ENCODE data around the gene PVR. TPM values are rescaled to one million over a fixed set of nuclear protein-coding genes. Genes with fewer than 3 reads are reported as not detected.

The PVR gene
- total and polyA plus RNA-seq, 10 of the 15 experiments (the other 5 are each of a cell fraction or from before 2014, with no cell fraction given) = 0.07 to 4.0 (median 1.9) TPM

- TF ChIP-seq USF2 (IDR thresholded peaks at IDR 0.05; ENCODE audit: borderline replicate concordance, low read depth, low read length) (no peak), SPI1 (IDR thresholded peaks at IDR 0.05; ENCODE audit: borderline replicate concordance, insufficient read depth, low read depth, low read length) (no peak), PAX8 (IDR thresholded peaks at IDR 0.05) (no peak), ZNF217 (IDR thresholded peaks at IDR 0.05) (no peak), TAF1 (IDR thresholded peaks at IDR 0.05; ENCODE audit: borderline replicate concordance, low read depth, low read length) (no peak), CBX5 (IDR thresholded peaks at IDR 0.05; ENCODE audit: low read depth) (no peak), PBX3 (IDR thresholded peaks at IDR 0.05; ENCODE audit: insufficient replicate concordance, low read depth, low read length) (no peak), MTA2 (IDR thresholded peaks at IDR 0.05; ENCODE audit: low read depth) (no peak), EGR1 (IDR thresholded peaks at IDR 0.05; ENCODE audit: borderline replicate concordance in 1 of 2, low read depth in 2 of 2, low read length in 2 of 2) (no peak), FOS (IDR thresholded peaks at IDR 0.05; ENCODE audit: borderline replicate concordance, extremely low read depth, insufficient read length) (no peak), RFX5 (IDR thresholded peaks at IDR 0.05; ENCODE audit: low read depth, low read length) (no peak), MAX (IDR thresholded peaks at IDR 0.05; ENCODE audit: low read depth, low read length) (no peak), E2F8 (IDR thresholded peaks at IDR 0.05; ENCODE audit: low read depth, partially characterized antibody) (no peak), BHLHE40 (IDR thresholded peaks at IDR 0.05; ENCODE audit: borderline replicate concordance in 1 of 2, low read depth in 2 of 2, low read length in 1 of 2) (no peak)
- FAIRE-seq (no peak), ATAC-seq (no peak), DNase-seq (ENCODE audit: low read depth, low spot score) (no peak)
- ChIA-PET RAD21 (ENCODE audit: unreplicated experiment) (interaction anchor here (0.6 to 1.0 kb wide), 2 partner anchors 61 to 74 kb away, joined by 3 read pairs; no protein-coding TSS in a partner anchor), POLR2A (no interaction called here), CTCF (no interaction called here), SMC1A (ENCODE audit: uncharacterized antibody, unreplicated experiment) (interaction anchor here (1.6 kb wide), 1 partner anchor 40 kb away, joined by 3 read pairs; no protein-coding TSS in a partner anchor)
- Histone ChIP-seq H3K36me3 (ENCODE audit: control insufficient read depth in 2 of 2, insufficient read depth in 2 of 2, low read length in 1 of 2) (no peaks in the 10 kb centered on the region), H3K4me3 (no peak overlapping the region), H3K4me2 (ENCODE audit: control insufficient read depth, insufficient read depth) (no peak overlapping the region), H2AFZ (ENCODE audit: control insufficient read depth, low read depth, low read length) (no peak overlapping the region), H3K79me2 (ENCODE audit: control insufficient read depth, insufficient read depth, low read length) (no peaks in the 10 kb centered on the region), H3K4me1 (ENCODE audit: control insufficient read depth, insufficient read depth, low read length) (no peaks in the 10 kb centered on the region; the same call in 1 of the 2 replicates), H3K9ac (ENCODE audit: control insufficient read depth, insufficient read depth, low read length) (no peak overlapping the region), H3K27me3 (replicated peaks in 1 of 2; ENCODE audit: control insufficient read depth in 2 of 2, insufficient read depth in 2 of 2, low read length in 1 of 2) (no peaks in the 10 kb centered on the region), H3K27ac (ENCODE audit: control insufficient read depth, insufficient read depth) (no peak overlapping the region), H3K9me3 (replicated peaks; ENCODE audit: control insufficient read depth, insufficient read depth, low read length) (no peaks in the 10 kb centered on the region), H4K20me1 (ENCODE audit: control insufficient read depth, insufficient read depth) (no peaks in the 10 kb centered on the region)
- WGBS (ENCODE audit: insufficient coverage, insufficient replicate concordance, low lambda C conversion rate, missing lambda C conversion rate) = 54% methylated on average over 15 of the region's 15 CpGs
- intact Hi-C loops (cut with micrococcal nuclease; ENCODE audit: unreplicated experiment) (loop anchor here (10.0 kb wide), 2 partner anchors 125 to 195 kb away; partner anchors contain the start of genes CBLC and NECTIN2), in situ Hi-C loops (cut with MboI) (no loop called here)
- BruUV-seq (replicated peaks) = no TSS peak
Observed at GRCh38 chr19:44649578-44650145, 6.0 kb downstream of the PVR start.
